ENCODE results near the gene EFS.
A peak's percentile ranks its signal among the peaks of the same experiment; 100 is the strongest.
"Not testable (repeated sequence)": the region's sequence is repeated elsewhere in the genome, so short reads cannot be mapped to it uniquely, and the experiment has no call there.

Gene EFS

DNA sequence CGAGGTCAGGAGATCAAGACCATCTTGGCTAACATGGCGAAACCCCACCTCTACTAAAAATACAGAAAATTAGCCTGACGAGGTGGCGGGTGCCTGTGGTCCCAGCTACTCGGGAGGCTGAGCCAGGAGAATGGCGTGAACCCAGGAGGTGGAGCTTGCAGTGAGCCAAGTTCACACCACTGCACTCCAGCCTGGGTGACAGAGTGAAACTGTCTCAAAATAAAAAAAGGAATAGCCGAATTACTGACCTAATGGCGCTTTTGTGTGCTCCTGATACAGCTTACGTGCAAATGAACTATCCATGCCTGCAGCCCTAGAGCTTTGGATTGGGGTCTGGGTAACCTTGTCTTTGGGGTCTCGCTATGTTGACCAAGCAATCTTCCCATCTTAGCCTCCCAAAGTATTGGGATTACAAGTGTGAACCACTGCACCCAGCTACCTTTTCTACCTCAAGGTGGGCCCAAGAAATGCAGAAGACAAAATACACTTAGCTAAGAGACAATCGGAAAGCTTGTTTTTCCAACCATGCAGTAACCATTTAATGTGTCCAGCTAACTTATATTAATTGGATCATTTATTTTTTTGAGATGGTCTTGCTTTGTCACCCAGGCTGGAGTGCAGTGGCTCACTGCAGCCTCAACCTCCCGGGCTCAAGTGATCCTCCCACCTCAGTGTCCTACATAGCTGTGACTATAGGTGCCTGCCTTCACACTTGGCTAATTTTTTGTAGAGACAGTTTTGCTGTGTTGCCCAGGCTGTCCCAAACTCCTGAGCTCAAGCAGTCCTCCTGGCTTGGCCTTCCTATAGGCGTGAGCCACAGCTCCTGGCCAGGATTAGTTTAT, 38.3 kb downstream of the EFS start:
- peak in 1 of 2 donors; percentile 3 for DNase-seq (ENCODE audit: low read depth in 2 of 2)
- TF ChIP-seq, protein P1, sequence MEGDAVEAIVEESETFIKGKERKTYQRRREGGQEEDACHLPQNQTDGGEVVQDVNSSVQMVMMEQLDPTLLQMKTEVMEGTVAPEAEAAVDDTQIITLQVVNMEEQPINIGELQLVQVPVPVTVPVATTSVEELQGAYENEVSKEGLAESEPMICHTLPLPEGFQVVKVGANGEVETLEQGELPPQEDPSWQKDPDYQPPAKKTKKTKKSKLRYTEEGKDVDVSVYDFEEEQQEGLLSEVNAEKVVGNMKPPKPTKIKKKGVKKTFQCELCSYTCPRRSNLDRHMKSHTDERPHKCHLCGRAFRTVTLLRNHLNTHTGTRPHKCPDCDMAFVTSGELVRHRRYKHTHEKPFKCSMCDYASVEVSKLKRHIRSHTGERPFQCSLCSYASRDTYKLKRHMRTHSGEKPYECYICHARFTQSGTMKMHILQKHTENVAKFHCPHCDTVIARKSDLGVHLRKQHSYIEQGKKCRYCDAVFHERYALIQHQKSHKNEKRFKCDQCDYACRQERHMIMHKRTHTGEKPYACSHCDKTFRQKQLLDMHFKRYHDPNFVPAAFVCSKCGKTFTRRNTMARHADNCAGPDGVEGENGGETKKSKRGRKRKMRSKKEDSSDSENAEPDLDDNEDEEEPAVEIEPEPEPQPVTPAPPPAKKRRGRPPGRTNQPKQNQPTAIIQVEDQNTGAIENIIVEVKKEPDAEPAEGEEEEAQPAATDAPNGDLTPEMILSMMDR (IDR thresholded peaks at IDR 0.05; ENCODE audit: low read depth, low read length): no peak
- no peak overlapping the region for H3K4me3 ChIP-seq (replicated peaks in 1 of 2; ENCODE audit: low read depth in 2 of 2, low read length in 2 of 2)

DNA sequence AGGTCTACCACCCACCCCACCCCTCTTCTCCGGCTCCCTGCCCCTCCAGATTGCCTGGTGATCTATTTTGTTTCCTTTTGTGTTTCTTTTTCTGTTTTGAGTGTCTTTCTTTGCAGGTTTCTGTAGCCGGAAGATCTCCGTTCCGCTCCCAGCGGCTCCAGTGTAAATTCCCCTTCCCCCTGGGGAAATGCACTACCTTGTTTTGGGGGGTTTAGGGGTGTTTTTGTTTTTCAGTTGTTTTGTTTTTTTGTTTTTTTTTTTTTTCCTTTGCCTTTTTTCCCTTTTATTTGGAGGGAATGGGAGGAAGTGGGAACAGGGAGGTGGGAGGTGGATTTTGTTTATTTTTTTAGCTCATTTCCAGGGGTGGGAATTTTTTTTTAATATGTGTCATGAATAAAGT, 39.2 kb downstream of the EFS start:
- H3K4me3 ChIP-seq (replicated peaks in 1 of 2; ENCODE audit: low read depth in 2 of 2, low read length in 2 of 2); DNase-seq (ENCODE audit: low read depth in 2 of 2): not testable (repeated sequence)

DNA sequence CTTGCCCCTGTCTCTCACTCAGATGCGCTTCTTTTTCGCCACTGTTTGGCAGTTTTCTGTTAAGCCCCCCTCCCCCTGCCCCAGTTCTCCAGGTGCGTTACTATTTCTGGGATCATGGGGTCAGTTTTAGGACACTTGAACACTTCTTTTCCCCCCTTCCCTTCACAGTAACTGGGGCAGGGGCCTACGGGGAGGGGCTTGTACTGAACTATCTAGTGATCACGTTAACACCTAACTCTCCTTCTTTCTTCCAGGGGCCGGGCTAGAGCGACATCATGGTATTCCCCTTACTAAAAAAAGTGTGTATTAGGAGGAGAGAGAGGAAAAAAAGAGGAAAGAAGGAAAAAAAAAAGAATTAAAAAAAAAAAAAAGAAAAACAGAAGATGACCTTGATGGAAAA, 40.0 kb downstream of the EFS start:
- H3K4me3 ChIP-seq (replicated peaks in 1 of 2; ENCODE audit: low read depth in 2 of 2, low read length in 2 of 2): no peak overlapping the region
- no peak for DNase-seq (ENCODE audit: low read depth in 2 of 2)
- TF ChIP-seq, protein P1 (IDR thresholded peaks at IDR 0.05; ENCODE audit: low read depth, low read length): no peak

DNA sequence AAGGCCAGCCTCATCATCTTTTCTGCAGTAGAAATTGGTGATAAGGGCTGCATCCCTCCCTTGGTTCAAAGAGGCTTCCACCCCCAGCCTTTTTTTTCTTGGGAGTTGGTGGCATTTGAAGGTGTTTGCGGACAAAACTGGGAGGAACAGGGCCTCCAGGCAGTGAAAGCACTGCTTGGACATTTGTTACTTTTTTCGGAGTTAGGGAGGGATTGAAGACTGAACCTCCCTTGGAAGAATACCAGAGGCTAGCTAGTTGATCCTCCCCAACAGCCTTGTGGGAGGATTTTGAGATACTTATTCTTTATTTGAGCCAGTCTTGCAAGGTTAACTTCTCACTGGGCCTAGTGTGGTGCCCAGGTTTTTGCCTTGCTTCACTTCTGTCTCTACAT, 40.5 kb downstream of the EFS start:
- no peak for DNase-seq (ENCODE audit: low read depth in 2 of 2)
- no peak overlapping the region for H3K4me3 ChIP-seq (replicated peaks in 1 of 2; ENCODE audit: low read depth in 2 of 2, low read length in 2 of 2)
- TF ChIP-seq, protein P1 (IDR thresholded peaks at IDR 0.05; ENCODE audit: low read depth, low read length): no peak

DNA sequence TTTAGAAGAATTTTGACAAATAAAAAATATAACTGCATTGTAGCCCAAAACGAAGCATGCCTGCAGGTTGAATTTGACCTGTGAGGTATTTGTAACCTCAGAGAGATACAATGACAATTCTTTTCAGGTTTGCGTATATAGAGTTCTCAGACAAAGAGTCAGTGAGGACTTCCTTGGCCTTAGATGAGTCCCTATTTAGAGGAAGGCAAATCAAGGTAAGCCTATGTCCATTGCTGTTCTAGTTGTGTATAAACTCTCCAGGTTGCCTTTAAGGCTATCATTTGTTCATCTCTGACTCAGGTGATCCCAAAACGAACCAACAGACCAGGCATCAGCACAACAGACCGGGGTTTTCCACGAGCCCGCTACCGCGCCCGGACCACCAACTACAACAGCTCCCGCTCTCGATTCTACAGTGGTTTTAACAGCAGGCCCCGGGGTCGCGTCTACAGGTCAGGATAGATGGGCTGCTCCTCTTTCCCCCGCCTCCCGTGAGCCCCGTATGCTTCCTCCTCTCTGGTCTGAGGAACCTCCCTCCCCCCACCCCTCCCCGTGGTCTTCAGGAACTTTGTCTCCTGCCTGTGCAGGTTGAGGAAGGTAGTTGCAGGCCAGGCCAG, 41.0 kb downstream of the EFS start:
- H3K4me3 ChIP-seq (replicated peaks in 1 of 2; ENCODE audit: low read depth in 2 of 2, low read length in 2 of 2): no peak overlapping the region
- DNase-seq (ENCODE audit: low read depth in 2 of 2): no peak
- TF ChIP-seq, protein P1 (IDR thresholded peaks at IDR 0.05; ENCODE audit: low read depth, low read length): no peak

DNA sequence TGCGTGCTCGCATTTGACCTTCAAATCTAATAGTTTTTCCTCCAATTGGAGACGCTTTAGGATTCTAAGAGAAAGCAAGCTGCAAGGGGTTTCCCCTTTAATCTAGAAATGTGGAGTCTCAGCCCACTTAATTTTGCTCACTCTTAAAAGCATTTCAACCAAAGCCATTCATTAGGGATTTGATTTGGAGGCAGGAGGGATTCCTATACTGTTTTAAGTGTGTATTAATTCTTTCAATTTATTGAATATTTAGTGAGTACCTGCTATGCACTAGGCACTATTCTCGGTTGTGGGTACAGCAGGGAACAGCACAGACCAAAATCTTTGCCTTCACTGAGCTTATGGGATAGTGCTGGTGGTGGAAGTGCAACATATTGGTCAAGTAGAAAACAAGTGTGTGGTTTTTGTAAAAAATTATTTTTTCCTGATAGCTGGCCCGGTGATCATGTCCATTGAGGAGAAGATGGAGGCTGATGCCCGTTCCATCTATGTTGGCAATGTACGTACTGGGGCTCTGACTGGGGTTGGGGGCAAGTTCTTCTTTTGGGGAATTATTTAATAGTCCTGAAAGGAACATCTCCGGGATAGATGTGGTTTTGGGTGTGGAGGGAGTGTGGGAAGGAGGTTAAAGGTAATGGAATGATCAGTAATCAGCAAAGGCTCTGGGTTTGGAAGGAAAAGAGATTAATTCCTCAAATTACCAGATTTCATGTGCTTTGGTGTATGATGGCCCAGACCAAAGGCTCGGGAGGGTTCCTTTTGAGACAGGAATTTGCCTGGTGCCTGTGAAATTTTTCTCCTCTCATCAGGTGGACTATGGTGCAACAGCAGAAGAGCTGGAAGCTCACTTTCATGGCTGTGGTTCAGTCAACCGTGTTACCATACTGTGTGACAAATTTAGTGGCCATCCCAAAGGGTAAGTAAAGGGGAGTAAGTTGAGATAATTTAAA, 42.1 kb downstream of the EFS start:
- H3K4me3 ChIP-seq (replicated peaks in 1 of 2; ENCODE audit: low read depth in 2 of 2, low read length in 2 of 2): peak overlapping the region; percentile 81 to 84
- no peak for DNase-seq (ENCODE audit: low read depth in 2 of 2)
- TF ChIP-seq, protein P1 (IDR thresholded peaks at IDR 0.05; ENCODE audit: low read depth, low read length): no peak

All from cardiac fibroblast (primary cell).